DOHH2 (cell line): ENCODE measurements around the gene CFAP97D1.

Experiments used
- H3F3A ChIP-seq: fragments of 200-600 bp; sonication (generic), shearing (Covaris generic); 2 replicates; pipeline ENCODE4 v1.6.0; 2016; ENCODE audit warnings: antibody characterized with exemption, mild to moderate bottlenecking; ENCODE audit not compliant: control insufficient read depth, insufficient read depth
- H3K27ac ChIP-seq: fragments of 200-600 bp; sonication (generic); 2 replicates; pipeline ENCODE4 v1.5.1; 2014; ENCODE audit warnings: low read depth, mild to moderate bottlenecking, low read length, moderate library complexity
- H3K27me3 ChIP-seq: fragments of 200-600 bp; sonication (generic); 2 replicates; pipeline ENCODE4 v1.6.1; 2014; ENCODE audit warnings: mild to moderate bottlenecking, low read length, mixed read lengths; ENCODE audit not compliant: control insufficient read depth
- H3K36me3 ChIP-seq: fragments of 200-600 bp; sonication (generic); 2 replicates; pipeline ENCODE4 v1.6.1; 2014; ENCODE audit warnings: mild to moderate bottlenecking, low read length, moderate library complexity, mixed read lengths; ENCODE audit not compliant: control insufficient read depth
- H3K4me1 ChIP-seq: fragments of 200-600 bp; sonication (generic); 2 replicates; pipeline ENCODE4 v1.6.1; 2014; ENCODE audit warnings: mild to moderate bottlenecking, low read length, mixed read lengths; ENCODE audit not compliant: control insufficient read depth
- H3K4me2 ChIP-seq: fragments of 200-600 bp; sonication (generic); 2 replicates; pipeline ENCODE4 v1.6.0; 2014; ENCODE audit warnings: mild to moderate bottlenecking, low read length, moderate library complexity
- H3K4me3 ChIP-seq: fragments of 200-600 bp; sonication (generic); 2 replicates; pipeline ENCODE4 v1.5.1; 2014; ENCODE audit warnings: mild to moderate bottlenecking, low read length, mixed read lengths
- H3K79me2 ChIP-seq: fragments of 200-600 bp; sonication (generic); 2 replicates; pipeline ENCODE4 v1.6.1; 2014; ENCODE audit warnings: mild to moderate bottlenecking, low read length, mixed read lengths; ENCODE audit not compliant: control insufficient read depth
- H3K9me2 ChIP-seq: fragments of 200-600 bp; sonication (generic); replicated peaks from 2 replicates; pipeline ENCODE4 v1.6.1; 2014; ENCODE audit warnings: mild to moderate bottlenecking, low read length, mixed read lengths; ENCODE audit not compliant: control insufficient read depth
- H3K9me3 ChIP-seq: fragments of 200-600 bp; sonication (generic); 2 replicates; pipeline ENCODE4 v1.6.1; 2014; ENCODE audit warnings: antibody characterized with exemption, low read length, mixed read lengths; ENCODE audit not compliant: control insufficient read depth, insufficient read depth
- H4K20me1 ChIP-seq: fragments of 200-600 bp; sonication (generic); 2 replicates; pipeline ENCODE4 v1.6.0; 2014; ENCODE audit warnings: low read depth, mild to moderate bottlenecking, antibody characterized with exemption, low read length, moderate library complexity; ENCODE audit not compliant: control insufficient read depth, insufficient read depth
- EZH2phosphoT487 ChIP-seq: fragments of 200-600 bp; sonication (generic); IDR thresholded peaks from 2 replicates; pipeline ENCODE4 v1.6.1; 2017; ENCODE audit warnings: borderline replicate concordance, mild to moderate bottlenecking, antibody characterized with exemption, low read length, moderate library complexity, mixed read lengths
- TF ChIP-seq, protein P1 (sequence below): fragments of 200-600 bp; sonication (generic); IDR thresholded peaks from one replicate; pipeline ENCODE4 v1.5.1; 2014; ENCODE audit warnings: antibody characterized with exemption, mild to moderate bottlenecking, low read depth, low read length; ENCODE audit not compliant: poor library complexity, severe bottlenecking

CFAP97D1 gene

DNA sequence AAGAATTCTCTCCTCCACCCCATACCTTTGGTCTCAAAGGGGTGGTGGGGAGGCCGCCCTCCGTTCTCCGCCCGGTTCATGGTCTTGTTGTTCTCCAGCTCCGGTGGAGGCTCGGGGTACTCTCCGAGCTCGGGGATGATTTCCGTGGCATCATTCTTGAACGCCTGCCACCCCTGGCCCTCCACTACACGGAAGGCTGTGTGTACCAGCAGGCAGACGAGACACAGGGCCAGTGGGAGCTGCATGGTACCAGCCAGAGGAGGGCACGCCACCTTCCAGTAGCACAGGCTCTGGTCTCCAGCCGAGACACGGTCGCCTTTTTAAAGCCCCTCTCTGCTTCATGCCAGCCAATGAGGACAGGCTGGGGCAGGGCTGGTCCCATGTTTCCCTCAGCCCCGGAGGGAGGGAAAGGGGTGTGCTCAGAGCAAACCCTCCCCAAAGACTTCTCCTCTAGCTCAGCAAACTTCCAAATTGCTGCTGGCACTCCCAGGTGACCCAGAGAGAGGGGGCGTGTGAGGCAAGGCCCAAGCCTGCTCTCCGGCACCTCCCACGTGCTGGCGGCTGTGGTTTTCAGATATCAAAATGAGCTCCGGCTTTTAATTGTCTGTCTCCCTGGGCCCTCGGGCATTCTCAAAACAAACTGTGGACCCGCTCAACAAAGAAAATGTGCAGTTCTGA, 21.6 kb upstream of the CFAP97D1 start, which contains the start of gene SOST:
SOST (minus strand) TSS at position 295 of the 678 bp plus-strand sequence; CDS start at position 245, 50 bp downstream.
- Histone ChIP-seq H3K27ac (no peak within 1 kb of the TSS), H3F3A (no peaks in the 10 kb centered on the region), H3K36me3 (no peaks in the 10 kb centered on the region), H3K79me2 (no peaks in the 10 kb centered on the region), H3K4me2 (no peak within 1 kb of the TSS), H3K4me1 (no peaks in the 10 kb centered on the region), H3K4me3 (no peak within 1 kb of the TSS), H3K9me3 (no peaks in the 10 kb centered on the region), H3K9me2 (no peaks in the 10 kb centered on the region), H3K27me3 (no peaks in the 10 kb centered on the region), H4K20me1 (no peaks in the 10 kb centered on the region)
- no peak for TF ChIP-seq EZH2phosphoT487
- TF ChIP-seq, protein P1, sequence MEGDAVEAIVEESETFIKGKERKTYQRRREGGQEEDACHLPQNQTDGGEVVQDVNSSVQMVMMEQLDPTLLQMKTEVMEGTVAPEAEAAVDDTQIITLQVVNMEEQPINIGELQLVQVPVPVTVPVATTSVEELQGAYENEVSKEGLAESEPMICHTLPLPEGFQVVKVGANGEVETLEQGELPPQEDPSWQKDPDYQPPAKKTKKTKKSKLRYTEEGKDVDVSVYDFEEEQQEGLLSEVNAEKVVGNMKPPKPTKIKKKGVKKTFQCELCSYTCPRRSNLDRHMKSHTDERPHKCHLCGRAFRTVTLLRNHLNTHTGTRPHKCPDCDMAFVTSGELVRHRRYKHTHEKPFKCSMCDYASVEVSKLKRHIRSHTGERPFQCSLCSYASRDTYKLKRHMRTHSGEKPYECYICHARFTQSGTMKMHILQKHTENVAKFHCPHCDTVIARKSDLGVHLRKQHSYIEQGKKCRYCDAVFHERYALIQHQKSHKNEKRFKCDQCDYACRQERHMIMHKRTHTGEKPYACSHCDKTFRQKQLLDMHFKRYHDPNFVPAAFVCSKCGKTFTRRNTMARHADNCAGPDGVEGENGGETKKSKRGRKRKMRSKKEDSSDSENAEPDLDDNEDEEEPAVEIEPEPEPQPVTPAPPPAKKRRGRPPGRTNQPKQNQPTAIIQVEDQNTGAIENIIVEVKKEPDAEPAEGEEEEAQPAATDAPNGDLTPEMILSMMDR, result no peak

DNA sequence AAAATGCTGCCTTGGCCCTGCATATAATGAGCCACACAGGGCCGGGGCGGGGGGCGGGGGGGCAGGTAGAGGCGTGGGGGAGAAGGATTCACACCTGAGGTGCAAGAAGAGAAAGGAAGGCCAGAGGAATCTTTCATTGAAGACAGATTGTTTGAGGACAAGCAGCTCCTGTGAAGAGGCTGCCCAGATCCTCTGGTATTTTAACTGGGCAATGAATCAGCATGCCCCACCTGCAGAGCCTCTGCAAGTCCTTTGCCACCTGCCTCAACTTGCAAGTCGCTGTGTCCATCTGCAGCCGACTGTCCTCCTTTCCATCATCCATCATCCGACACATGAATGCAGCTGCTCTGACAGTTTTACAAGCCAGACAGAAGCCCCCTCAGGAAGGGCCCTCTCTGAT, 20.4 kb upstream of the CFAP97D1 start:
- H3K9me3 ChIP-seq, result no peaks in the 10 kb centered on the region
- no peaks in the 10 kb centered on the region for H3K36me3 ChIP-seq
- no peak overlapping the region for H3K27ac ChIP-seq
- no peaks in the 10 kb centered on the region for H3F3A ChIP-seq
- H3K27me3 ChIP-seq, result no peaks in the 10 kb centered on the region
- TF ChIP-seq, protein P1, result no peak
- TF ChIP-seq EZH2phosphoT487, result no peak
- no peaks in the 10 kb centered on the region for H3K9me2 ChIP-seq
- H3K4me1 ChIP-seq, result no peaks in the 10 kb centered on the region
- no peaks in the 10 kb centered on the region for H4K20me1 ChIP-seq
- H3K79me2 ChIP-seq, result no peaks in the 10 kb centered on the region
- no peak overlapping the region for H3K4me2 ChIP-seq
- no peak overlapping the region for H3K4me3 ChIP-seq

DNA sequence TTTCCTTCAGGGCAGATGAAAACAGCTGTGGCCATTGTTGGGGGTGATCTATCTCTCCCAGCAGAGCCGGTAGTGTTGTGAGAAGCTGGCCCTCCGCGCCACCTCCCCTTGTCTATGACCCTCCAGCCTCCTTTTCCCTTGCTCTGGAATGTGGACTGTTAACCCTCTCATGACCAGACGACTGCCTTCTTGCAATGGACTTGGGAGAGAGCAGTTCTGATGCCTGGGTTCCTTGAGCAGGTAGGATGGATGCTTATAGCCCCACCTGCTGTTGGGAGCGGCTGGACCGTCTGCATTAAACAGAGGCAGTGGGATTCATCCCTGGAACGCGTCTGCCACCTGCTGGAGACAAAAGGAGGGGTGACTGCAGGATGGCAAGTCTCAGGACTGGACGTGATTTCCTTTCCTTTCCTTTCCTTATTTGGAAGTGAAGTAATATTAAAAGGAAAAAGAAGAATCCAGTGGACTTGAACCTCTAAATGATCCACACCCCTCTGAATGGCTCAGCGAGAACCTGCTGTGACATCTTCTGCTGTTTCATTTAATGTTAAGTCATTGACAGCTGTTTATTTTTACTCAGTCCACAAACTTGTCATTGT, 19.9 kb upstream of the CFAP97D1 start:
- H3K4me3 ChIP-seq, result no peak overlapping the region
- H3K27me3 ChIP-seq, result no peaks in the 10 kb centered on the region

More for the DNA sequence above, 19.9 kb upstream of the CFAP97D1 start:
- no peaks in the 10 kb centered on the region for H3K4me1 ChIP-seq
- H3K27ac ChIP-seq, result no peak overlapping the region
- TF ChIP-seq EZH2phosphoT487, result no peak
- TF ChIP-seq, protein P1, result peak; percentile 99
- no peak overlapping the region for H3K4me2 ChIP-seq
- H3K79me2 ChIP-seq, result no peaks in the 10 kb centered on the region
- no peaks in the 10 kb centered on the region for H3K36me3 ChIP-seq
- no peaks in the 10 kb centered on the region for H3F3A ChIP-seq
- H4K20me1 ChIP-seq, result no peaks in the 10 kb centered on the region
- H3K9me3 ChIP-seq, result no peaks in the 10 kb centered on the region
- H3K9me2 ChIP-seq, result no peaks in the 10 kb centered on the region
